COR-L47 (cell line): ENCODE data around the gene MRPS7.
"Not testable (repeated sequence)": the region's sequence is repeated elsewhere in the genome, so short reads cannot be mapped to it uniquely, and the experiment has no call there.

Experiments
- DNase-seq: peaks from one replicate; lab custom pipeline; 2025; lab: John Stamatoyannopoulos, UW

Gene MRPS7

GRCh38 chr17:75244133-75244866, 17.4 kb upstream of the MRPS7 start:
- no peak for DNase-seq

- no peak for DNase-seq
These were observed 16.7 kb upstream of the MRPS7 start for GRCh38 chr17:75245011-75245410.

DNA sequence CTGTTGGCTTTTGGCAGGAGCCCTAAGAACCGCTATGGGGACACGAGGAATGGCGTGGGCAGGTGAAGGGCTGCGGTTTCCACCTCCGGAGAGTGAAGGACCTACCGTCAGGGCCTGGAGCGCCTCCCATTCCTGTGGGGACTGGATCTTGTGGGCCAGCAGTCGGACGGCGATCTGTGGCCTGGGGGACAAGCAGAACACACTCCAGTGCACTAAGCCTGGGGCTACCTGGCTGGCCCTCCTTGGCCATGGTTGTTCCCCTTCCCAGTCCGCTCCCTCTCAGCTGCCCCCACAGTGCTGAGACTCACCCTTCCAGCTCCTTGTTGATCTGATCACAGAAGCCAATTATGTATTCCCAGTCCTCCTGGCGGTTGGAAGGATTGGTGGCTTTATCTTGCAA, 15.3 kb upstream of the MRPS7 start:
- DNase-seq, result no peak

GRCh38 chr17:75249564-75249963, 12.1 kb upstream of the MRPS7 start:
- DNase-seq, result no peak

DNA sequence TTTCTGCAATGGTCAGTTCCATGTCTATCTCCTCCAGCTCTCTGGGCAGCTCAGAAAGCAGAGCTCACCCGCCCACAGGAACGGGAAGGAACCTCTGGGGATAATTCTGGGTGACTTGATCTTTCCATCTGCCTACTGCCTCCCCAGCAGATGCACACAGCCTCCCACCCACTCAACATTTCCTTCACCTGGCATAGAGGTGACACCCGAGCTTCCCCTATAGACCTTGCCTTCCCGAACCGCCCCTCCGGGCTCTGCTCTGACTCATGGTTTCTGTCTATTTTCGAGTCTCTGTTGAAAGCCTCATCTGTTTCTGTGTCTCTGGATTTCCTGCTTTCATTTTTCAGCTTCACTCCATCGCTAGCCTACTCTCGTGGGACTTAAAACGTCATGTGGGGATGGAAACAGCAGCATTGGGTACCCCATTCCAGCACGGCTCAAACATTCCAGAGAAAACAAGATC, 11.6 kb upstream of the MRPS7 start:
- DNase-seq, result no peak

- DNase-seq, result no peak
These were observed 9.5 kb upstream of the MRPS7 start for GRCh38 chr17:75252039-75252816.

- not testable (repeated sequence) for DNase-seq
These were observed 5.6 kb upstream of the MRPS7 start for GRCh38 chr17:75255954-75256698.

DNA sequence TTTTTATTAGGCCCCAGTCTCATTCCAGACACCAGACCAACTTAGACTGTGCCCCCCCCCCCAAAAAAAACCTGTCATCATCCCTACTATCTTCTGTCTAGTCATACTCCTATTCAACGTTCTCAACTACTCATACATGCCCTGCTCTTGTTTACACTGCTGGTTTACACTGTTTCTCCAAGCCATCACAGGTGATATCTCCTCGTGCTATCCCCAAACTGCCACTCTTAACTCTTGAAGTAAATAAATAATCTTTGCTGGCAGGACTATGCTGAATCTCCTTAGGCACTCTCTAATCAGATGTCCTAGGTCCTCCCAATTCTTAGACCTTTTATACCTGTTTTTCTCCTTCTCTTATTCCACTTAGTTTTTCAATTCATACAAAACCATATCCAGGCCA, 4.5 kb upstream of the MRPS7 start:
- DNase-seq, result not testable (repeated sequence)

DNA sequence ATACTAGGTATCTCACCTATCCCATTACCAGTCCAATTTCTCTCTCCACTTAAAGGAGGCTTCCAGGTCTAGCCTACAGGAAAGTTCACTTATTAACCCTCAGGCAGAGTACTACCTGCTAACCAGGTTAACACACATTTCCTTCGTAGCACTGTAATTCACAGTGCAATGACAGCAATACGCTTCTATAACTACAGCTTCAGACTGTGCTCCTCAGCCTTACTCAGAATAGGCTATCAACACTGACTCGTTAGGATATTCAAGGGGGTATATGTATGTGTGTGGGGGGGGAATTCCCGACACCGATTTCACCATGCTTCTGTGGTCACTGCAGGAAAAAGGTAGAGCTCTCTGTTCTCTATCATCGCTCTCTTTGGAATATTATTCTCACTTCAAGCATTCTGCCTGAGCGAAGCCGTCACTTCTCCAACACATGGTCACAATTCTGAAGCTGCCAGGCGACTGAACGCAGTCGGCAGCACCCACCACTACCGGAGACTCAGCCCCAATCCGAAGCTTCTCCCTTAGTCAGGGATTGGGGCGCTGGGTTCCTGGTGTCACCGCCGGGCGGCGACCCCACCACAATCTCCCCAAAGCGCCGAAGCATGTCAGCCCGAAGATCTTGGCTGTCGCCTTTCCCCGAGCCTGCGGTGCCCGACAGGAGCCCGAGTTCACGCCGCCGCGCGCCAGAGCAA, 891 bp upstream of the MRPS7 start:
- no peak for DNase-seq

DNA sequence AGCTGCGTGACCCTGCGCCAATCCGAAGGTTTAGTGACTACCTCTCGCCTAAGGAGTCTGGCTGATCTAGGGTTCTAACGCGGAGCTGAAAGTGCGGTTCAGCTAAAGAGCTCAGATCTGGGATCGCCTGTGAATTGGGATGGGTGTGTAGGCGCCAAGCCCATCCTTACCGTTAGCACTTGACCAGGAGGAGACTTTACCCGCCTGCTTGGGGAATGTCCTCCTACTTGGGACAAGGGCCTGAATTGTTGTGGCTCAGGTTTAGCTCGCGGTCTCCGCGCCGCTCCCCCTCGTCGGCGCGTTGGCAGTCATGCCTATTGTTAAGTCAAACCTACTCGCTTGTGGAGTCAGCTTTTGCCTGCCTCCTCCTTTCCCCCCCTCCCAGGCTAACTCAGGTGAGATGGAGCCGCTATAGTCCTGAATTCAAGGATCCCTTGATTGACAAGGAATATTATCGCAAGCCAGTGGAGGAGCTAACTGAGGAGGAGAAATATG, 480 bp downstream of the MRPS7 start:
- DNase-seq, result no peak

DNA sequence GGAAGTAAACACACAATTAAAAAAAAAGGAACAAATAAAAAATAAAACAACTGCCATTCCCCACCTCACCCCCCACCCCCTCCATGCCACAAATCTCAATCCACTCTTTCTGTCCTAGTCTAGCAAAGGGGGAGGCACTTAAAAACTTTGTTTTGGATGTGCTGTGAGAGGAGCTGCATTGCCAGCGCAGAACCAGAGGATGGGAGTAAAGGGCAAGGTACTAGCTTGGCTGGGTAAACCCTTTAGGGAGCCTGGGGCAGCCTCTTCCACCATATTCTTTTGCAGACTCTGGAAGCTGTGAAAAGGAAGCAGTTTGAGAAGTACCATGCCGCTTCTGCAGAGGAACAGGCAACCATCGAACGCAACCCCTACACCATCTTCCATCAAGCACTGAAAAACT, 1.4 kb downstream of the MRPS7 start:
- no peak for DNase-seq

GRCh38 chr17:75265614-75266315, 4.1 kb downstream of the MRPS7 start:
- no peak for DNase-seq

DNA sequence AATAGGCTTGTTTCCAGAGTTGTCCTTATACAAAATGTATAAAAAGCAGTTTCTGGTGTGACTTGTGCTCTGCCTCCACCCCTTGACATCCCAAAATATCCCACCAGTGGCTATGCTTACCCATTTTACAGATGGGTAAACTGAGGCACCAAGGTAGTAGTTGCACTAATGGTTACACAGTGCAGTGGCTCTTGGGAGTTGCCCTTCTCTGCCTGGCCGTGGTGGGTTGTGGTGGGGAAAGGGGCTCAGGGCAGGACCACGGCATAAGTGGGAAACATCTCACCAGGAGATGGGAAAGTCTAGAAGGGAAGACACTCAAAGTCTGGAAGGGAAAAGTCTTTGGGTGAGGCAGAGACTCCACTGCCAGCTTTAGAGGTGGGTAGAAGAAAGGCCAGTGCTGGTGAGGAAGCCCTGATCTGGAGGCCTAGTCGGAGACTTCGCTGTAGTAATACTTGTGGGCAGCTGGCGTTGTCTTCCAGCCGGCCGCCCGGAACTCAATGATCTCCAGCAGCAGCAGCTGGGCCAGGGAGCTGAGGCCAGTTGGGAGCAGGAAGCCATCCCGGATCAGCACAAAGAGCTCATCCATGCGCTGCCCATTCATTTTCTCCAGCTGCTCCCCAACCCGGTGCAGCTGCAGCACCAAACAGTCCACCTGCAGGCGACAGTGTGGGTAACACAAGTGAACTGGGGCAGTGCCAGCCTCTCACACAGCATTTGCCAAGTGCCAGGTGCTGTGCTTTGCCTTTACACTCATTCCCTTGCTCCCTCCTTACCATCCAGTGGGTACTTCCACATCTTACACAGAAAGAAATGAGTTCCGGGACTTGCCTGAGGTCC, 4.9 kb downstream of the MRPS7 start:
- DNase-seq, result no peak

DNA sequence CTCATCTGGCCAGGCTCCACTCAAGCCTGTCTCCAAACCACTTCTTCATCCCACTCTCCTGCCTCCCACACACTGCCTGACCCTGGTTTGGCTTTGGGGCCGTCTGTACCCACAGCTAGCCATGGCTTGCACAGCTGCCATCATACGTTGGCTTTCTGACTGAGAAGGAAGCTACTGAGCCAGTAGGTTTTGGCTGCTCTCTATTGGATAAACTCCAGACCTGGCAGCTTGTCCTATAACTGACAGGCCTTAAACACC, 5.4 kb downstream of the MRPS7 start:
- DNase-seq, result no peak

- no peak for DNase-seq
These were observed 5.9 kb downstream of the MRPS7 start for GRCh38 chr17:75267411-75268232.

DNA sequence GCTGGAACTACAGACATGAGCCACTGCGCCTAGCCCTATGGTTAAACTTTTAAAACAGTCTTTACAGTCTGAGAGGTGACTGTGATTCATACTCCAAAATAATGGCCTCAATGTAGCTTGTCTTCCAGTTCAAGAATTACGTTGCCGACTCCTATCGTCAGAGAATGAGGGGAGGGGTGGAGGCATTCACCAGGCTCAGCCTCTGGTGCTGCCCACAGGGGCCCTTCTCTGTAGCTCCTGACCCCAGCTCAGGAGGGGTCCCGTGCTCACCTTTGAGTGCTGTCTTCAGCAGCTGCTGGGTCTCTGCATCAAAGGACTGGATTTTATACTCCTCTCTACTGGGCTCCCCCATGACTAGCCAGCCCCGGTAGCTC, 8.2 kb downstream of the MRPS7 start:
- no peak for DNase-seq

DNA sequence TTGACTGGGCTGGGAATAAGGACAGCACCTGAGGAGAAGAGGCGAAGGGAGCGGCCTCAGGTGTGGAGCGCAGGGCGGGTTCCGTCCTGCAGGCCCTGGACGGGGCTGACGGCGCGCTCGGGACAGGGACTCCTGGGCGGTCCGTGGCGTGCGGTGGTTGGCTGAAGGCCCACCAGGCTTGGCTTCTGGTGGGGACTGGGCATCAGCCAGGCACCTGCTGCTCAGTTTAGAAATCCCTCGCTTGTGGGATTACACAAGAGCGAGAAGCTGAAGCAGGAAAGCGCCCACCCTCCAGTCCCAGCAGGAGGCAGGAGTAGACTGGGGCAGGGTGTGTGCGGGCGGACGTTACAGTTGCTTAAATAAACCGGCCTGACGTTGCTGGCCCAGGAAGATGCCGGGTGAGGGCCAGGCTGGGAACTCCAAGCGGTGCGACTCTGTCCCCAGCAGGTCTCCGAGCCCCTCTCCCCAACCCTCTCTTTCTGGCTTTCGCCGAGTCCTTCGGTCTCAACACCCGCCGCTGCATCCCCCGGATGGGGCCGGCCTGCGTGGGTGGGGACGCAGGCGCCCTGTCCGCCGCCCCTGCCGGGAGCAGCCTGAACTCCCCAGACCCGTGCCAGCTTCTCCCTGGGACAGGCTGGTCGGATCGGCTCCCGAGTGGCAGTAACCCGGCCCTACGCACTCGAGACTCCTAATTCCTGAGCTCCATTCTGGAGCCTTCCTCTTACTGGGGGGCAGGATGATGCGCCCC, 8.7 kb downstream of the MRPS7 start:
- peak; percentile 36 for DNase-seq

- no peak for DNase-seq
These were observed 9.2 kb downstream of the MRPS7 start, which contains the start of gene MIF4GD for GRCh38 chr17:75270966-75271232. TSS of gene MIF4GD (minus strand) at chr17:75271231. CDS start at chr17:75270195, 1,036 bp downstream.

DNA sequence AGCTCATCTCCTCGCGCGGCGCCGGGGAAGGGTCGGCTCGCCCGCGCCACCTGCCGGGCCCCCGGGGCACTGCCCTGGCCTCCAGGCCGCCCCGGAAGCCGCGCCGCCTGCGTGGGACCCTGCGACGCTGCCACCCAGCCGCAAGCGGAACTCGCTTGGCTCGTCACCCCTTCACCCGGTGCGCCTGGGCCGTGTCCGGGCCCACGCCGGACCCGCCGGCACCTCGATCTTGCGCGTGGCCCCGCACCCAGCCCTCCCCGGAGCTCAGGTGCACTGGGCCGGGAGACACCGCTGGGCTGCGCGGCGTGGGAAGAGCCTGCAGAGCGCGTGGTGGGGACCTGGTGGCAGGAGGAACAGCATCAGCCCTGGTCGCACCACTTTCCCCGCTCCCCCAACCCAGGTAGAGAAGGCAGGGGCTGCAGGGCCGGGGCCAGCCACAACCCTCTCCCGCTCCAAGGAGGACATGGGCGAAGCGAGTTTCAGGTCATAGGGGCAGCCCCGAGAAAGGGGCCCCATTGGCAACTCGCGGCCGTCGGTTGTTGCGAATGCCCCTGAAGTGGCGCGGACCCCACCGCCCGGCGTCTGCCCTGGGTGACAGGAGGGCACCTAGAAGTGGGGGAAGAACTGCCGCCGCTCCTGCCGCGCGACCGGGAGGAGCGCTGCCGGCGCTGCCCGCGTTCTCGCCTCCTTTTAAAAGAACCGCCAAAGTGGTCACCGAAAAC, 9.7 kb downstream of the MRPS7 start:
- peak; percentile 74 for DNase-seq
